Endothelial cell (in vitro differentiated cells): Measurements from ENCODE around the gene AMIGO3. TPM values are rescaled to one million over a fixed set of nuclear protein-coding genes. Genes with fewer than 3 reads are reported as not detected.

Source experiments
- DNase-seq: peaks from one replicate; pipeline ENCODE4 v3.0.0; 2021; ENCODE audit warnings: low spot score
- H3K27ac Mint-ChIP-seq: one replicate; pipeline ENCODE4 v1.8.0; 2021; ENCODE audit warnings: mixed read lengths, inconsistent platforms; ENCODE audit not compliant: unreplicated experiment
- H3K27me3 Mint-ChIP-seq: one replicate; pipeline ENCODE4 v1.8.0; 2021; ENCODE audit warnings: mild to moderate bottlenecking, moderate library complexity, mixed read lengths, inconsistent platforms; ENCODE audit not compliant: unreplicated experiment
- H3K36me3 Mint-ChIP-seq: one replicate; pipeline ENCODE4 v1.8.0; 2021; ENCODE audit warnings: mild to moderate bottlenecking, low read depth, mixed read lengths, inconsistent platforms; ENCODE audit not compliant: unreplicated experiment
- H3K4me1 Mint-ChIP-seq: one replicate; pipeline ENCODE4 v1.8.0; 2021; ENCODE audit warnings: mild to moderate bottlenecking, mixed read lengths, inconsistent platforms; ENCODE audit not compliant: unreplicated experiment
- H3K4me3 Mint-ChIP-seq: one replicate; pipeline ENCODE4 v1.8.0; 2021; ENCODE audit warnings: mild to moderate bottlenecking, mixed read lengths, inconsistent platforms; ENCODE audit not compliant: unreplicated experiment
- H3K9me3 Mint-ChIP-seq: one replicate; pipeline ENCODE4 v1.8.0; 2021; ENCODE audit warnings: mixed read lengths, inconsistent platforms; ENCODE audit not compliant: unreplicated experiment
- total RNA-seq: library from RNA; stranded (reverse); fragmentation: NEBNext Ultra II Directional; extraction: Animal tissue kit (Norgen Biotek cat#: 25700); gene quantifications from one replicate; pipeline ENCODE4 v1.2.1, GENCODE V29; 2021; ENCODE audit not compliant: unreplicated experiment
- TF ChIP-seq, protein P1 (sequence below): fragments of 200-600 bp; sonication (generic); IDR thresholded peaks from one replicate; pipeline ENCODE4 v1.5.0; 2021; ENCODE audit warnings: antibody characterized with exemption; ENCODE audit not compliant: unreplicated experiment

AMIGO3 gene
- total RNA-seq, 1 donor from 2014 or later: 0.56 TPM

DNA sequence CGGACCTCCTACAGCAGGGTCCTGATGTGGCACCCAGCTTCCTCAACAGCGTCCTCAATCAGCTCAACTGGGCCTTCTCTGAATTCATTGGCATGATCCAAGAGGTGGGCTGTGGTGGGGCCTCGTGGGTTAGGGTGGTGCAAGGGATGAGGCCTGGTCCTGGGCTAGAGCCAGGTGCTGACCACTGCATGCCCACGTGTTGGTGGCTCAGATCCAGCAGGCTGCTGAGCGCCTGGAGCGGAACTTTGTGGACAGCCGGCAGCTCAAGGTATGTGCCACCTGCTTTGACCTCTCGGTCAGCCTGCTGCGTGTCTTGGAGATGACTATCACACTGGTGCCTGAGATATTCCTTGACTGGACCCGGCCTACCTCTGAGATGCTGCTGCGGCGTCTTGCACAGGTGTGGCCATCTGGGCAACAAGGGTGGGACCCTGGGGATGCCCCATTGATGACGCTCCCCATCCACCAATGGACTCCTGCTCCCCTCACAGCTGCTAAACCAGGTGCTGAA, 3.8 kb downstream of the AMIGO3 start:
- H3K4me3 Mint-ChIP-seq: no peak overlapping the region
- DNase-seq: no peak
- no peaks in the 10 kb centered on the region for H3K9me3 Mint-ChIP-seq
- peaks cover 10% of the 10 kb centered on the region for H3K27me3 Mint-ChIP-seq
- H3K4me1 Mint-ChIP-seq: peaks cover 10% of the 10 kb centered on the region
- H3K27ac Mint-ChIP-seq: no peak overlapping the region
- H3K36me3 Mint-ChIP-seq: no peaks in the 10 kb centered on the region
- TF ChIP-seq, protein P1, sequence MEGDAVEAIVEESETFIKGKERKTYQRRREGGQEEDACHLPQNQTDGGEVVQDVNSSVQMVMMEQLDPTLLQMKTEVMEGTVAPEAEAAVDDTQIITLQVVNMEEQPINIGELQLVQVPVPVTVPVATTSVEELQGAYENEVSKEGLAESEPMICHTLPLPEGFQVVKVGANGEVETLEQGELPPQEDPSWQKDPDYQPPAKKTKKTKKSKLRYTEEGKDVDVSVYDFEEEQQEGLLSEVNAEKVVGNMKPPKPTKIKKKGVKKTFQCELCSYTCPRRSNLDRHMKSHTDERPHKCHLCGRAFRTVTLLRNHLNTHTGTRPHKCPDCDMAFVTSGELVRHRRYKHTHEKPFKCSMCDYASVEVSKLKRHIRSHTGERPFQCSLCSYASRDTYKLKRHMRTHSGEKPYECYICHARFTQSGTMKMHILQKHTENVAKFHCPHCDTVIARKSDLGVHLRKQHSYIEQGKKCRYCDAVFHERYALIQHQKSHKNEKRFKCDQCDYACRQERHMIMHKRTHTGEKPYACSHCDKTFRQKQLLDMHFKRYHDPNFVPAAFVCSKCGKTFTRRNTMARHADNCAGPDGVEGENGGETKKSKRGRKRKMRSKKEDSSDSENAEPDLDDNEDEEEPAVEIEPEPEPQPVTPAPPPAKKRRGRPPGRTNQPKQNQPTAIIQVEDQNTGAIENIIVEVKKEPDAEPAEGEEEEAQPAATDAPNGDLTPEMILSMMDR: no peak

DNA sequence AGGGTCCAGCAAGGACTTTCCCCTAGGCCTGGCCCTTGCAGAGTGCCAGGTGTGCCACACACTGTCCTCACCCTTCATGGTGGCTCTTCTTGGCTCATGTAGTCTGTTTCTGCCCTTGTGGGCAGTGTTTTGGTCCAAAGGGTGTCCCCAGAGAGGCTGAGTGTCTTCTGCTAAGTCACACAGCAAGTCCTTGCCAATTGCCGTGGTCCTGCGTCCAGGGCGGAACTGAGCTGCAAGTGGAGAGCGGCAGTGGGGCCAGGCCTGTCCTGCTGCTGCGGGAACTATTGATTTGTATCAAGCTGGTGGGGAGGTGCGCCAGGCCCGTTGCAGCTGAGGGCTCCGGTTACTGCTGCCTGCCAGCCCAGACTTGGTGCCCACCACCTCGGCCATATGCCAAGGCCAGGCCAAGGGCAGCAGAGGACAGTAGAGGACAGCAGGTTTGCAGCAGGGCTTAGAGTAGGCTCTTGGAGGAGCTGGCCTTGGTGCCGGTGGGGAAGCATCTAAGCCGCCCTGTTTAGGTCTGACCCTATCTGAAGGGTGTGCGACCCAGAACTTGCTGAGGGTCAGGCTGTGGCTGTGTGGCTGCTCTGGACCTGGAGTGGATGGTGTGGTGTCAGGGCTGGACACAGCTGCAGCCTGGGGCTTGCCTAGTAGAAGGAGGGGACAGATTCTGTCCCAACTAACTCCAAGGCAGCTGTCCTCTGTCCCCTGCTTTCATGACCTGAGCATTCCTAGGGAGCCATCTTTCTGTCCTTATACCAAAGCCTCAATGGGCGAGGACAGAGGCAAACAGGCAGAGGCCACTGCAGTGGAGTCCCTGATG, 4.5 kb downstream of the AMIGO3 start:
- Mint-ChIP-seq H3K27me3 (peaks cover 10% of the 10 kb centered on the region), H3K9me3 (no peaks in the 10 kb centered on the region), H3K36me3 (no peaks in the 10 kb centered on the region), H3K4me3 (no peak overlapping the region), H3K27ac (no peak overlapping the region), H3K4me1 (peaks cover 10% of the 10 kb centered on the region)
- DNase-seq: no peak
- TF ChIP-seq, protein P1: no peak

DNA sequence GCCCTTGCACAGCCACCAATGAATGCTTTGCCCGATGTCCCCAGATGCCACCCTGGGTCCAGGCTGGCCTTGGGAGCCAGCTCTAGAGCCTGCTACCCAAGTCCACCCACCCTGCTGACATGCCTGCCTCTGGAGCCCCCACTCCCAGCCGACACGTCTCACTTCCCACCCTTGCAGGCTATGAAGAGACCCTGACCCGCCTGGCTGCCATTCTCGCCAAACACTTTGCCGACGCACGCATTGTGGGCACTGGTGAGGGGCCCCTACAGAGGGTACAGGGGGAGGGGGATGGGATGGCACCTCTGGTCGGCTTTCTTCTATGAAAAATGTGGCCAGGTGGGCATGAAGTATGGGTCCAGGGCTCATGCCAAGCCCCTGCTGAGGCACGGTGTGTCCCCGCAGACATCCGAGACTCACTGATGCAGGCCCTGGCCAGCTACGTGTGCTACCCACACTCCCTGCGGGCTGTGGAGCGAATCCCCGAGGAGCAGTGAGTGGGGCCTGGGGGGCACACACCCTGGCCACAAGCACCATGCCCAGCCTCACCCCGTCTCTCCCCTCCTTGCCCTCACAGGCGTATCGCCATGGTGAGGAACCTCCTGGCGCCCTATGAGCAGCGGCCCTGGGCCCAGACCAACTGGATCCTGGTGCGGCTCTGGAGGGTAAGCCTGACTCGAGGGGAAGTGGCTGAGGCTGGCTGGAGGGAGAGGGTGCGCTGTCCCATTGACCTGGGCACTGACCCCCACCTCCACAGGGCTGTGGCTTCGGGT, 6.0 kb downstream of the AMIGO3 start:
- Mint-ChIP-seq H3K4me1 (peaks cover 6% of the 10 kb centered on the region), H3K27me3 (peaks cover 7% of the 10 kb centered on the region), H3K9me3 (no peaks in the 10 kb centered on the region), H3K36me3 (no peaks in the 10 kb centered on the region), H3K4me3 (no peak overlapping the region), H3K27ac (no peak overlapping the region)
- TF ChIP-seq, protein P1: no peak
- DNase-seq: no peak

DNA sequence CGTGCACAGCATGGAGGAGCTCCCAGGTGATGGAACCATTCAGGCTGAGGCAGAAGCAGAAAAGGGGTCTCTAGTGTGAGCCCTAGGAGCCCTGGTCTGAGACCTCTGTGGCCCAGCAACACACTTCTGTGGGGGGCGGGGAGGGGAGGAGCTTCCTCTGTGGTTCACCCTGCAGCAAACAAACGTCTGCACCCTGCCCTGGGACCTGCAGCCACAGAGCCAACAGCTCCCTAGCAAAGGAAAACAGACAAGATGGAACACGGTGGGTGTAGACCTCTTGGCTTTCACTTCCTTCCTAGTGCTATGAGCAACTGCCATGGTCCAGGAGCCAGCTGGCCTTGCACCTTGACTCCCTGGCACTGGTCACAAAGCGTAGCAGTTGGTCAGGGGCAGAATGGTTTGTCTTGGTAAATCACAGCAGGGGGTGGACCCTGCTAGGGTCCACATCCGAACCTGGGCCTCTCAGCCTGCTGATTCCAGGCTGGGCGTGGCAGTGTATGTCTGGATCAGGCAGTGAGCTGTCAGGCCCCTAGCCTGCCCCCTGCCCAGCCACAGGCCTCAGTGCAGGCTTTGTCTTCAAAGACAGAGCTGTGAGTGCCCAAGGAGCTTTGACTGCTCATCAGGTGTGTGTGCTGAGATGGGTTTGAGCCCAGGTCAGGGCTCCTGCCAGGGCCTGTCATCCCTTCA, 6.7 kb downstream of the AMIGO3 start:
- Mint-ChIP-seq H3K4me1 (peaks cover 9% of the 10 kb centered on the region), H3K36me3 (no peaks in the 10 kb centered on the region), H3K4me3 (no peak overlapping the region), H3K27me3 (peaks cover 5% of the 10 kb centered on the region), H3K9me3 (no peaks in the 10 kb centered on the region), H3K27ac (no peak overlapping the region)
- TF ChIP-seq, protein P1: no peak
- no peak for DNase-seq
